ENCODE data around the gene KDM8. TPM values are rescaled to one million over a fixed set of nuclear protein-coding genes. Genes with fewer than 3 reads are reported as not detected.

Gene KDM8
- total and polyA plus RNA-seq, 2 experiments from 2014 or later: 5.1 to 5.7 TPM

DNA sequence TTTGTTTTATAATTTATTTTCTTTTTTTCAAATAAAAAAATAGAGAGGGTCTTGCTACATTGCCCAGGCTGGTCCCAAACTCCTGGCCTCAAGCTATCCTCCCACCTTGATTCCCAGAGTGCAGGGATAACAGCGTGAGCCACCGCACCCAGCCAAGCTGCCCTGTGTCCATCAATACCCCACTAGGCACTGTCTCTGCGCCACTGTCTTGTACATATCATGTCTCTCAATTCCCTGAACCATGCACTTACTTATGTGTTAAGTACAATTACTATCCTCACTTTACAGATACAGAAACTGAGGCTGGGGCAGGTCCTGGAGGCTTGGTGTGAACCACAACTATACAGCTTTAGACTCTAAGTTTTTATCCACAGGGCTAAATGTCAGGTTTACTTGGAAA lies 53.5 kb downstream of the KDM8 start (continued):
- TF ChIP-seq EZH2phosphoT487 (IDR thresholded peaks at IDR 0.05; ENCODE audit: unreplicated experiment) (no peak), ZNF331 (CRISPR knock-in tag; IDR thresholded peaks at IDR 0.05; ENCODE audit: low read depth) (no peak), EZH2 (IDR thresholded peaks at IDR 0.05; ENCODE audit: low read depth, unreplicated experiment) (no peak), JUNB (IDR thresholded peaks at IDR 0.05; ENCODE audit: unreplicated experiment) (no peak)
- TF ChIP-seq, protein P1, sequence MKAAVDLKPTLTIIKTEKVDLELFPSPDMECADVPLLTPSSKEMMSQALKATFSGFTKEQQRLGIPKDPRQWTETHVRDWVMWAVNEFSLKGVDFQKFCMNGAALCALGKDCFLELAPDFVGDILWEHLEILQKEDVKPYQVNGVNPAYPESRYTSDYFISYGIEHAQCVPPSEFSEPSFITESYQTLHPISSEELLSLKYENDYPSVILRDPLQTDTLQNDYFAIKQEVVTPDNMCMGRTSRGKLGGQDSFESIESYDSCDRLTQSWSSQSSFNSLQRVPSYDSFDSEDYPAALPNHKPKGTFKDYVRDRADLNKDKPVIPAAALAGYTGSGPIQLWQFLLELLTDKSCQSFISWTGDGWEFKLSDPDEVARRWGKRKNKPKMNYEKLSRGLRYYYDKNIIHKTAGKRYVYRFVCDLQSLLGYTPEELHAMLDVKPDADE (IDR thresholded peaks at IDR 0.05): no peak

DNA sequence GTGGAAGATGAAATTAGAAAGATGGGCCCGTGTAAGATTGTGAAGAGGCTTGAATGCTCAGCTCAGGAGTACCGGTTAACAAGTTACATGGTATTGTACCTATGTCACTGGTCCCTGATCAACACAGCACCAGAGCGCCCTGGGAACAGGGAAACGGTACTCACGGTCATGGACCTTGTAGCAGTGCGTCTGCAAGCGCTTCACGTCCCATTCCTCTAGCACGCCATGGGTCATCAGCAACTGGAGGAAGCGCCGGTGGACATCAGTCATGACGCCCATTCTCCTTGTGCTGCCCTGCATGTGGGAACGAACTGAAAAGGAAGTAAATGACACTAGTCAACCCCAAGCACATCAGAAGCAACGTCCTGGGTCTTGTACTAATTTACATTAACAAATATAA lies 53.9 kb downstream of the KDM8 start:
- Histone ChIP-seq H3K27ac (ENCODE audit: low read depth) (no peak overlapping the region), H3K27me3 (ENCODE audit: insufficient read depth) (no peaks in the 10 kb centered on the region), H3K4me3 (no peak overlapping the region), H3K4me1 (ENCODE audit: insufficient read depth) (peaks cover 5% of the 10 kb centered on the region; the same call in 1 of the 2 replicates), H2AFZ (no peak overlapping the region), H3K4me2 (no peak overlapping the region), H3K36me3 (ENCODE audit: insufficient read depth) (no peaks in the 10 kb centered on the region), H4K20me1 (replicated peaks; ENCODE audit: insufficient read depth) (no peaks in the 10 kb centered on the region), H3F3A (replicated peaks; ENCODE audit: low read depth) (no peaks in the 10 kb centered on the region), H3K79me2 (replicated peaks; ENCODE audit: insufficient read depth) (0 out of 2 replicates have a peak, but pooled peaks cover 5% of the 10 kb centered on the region), H3K9me2 (ENCODE audit: insufficient read depth) (no peaks in the 10 kb centered on the region)
- DNase-seq (ENCODE audit: low spot score) (no peak), ATAC-seq (no peak)
- H3K27me3 Mint-ChIP-seq (ENCODE audit: insufficient read depth, low read depth, poor library complexity): peaks cover 2% of the 10 kb centered on the region
- no peaks in the 10 kb centered on the region; the same call in 2 of the 3 replicates for H3K36me3 Mint-ChIP-seq (ENCODE audit: low read depth)
- H3K27ac Mint-ChIP-seq: no peak overlapping the region
- H3K4me1 Mint-ChIP-seq: peaks cover 17% of the 10 kb centered on the region; the same call in 2 of the 3 replicates
- no peak overlapping the region for H3K4me3 Mint-ChIP-seq
- TF ChIP-seq, protein P2, sequence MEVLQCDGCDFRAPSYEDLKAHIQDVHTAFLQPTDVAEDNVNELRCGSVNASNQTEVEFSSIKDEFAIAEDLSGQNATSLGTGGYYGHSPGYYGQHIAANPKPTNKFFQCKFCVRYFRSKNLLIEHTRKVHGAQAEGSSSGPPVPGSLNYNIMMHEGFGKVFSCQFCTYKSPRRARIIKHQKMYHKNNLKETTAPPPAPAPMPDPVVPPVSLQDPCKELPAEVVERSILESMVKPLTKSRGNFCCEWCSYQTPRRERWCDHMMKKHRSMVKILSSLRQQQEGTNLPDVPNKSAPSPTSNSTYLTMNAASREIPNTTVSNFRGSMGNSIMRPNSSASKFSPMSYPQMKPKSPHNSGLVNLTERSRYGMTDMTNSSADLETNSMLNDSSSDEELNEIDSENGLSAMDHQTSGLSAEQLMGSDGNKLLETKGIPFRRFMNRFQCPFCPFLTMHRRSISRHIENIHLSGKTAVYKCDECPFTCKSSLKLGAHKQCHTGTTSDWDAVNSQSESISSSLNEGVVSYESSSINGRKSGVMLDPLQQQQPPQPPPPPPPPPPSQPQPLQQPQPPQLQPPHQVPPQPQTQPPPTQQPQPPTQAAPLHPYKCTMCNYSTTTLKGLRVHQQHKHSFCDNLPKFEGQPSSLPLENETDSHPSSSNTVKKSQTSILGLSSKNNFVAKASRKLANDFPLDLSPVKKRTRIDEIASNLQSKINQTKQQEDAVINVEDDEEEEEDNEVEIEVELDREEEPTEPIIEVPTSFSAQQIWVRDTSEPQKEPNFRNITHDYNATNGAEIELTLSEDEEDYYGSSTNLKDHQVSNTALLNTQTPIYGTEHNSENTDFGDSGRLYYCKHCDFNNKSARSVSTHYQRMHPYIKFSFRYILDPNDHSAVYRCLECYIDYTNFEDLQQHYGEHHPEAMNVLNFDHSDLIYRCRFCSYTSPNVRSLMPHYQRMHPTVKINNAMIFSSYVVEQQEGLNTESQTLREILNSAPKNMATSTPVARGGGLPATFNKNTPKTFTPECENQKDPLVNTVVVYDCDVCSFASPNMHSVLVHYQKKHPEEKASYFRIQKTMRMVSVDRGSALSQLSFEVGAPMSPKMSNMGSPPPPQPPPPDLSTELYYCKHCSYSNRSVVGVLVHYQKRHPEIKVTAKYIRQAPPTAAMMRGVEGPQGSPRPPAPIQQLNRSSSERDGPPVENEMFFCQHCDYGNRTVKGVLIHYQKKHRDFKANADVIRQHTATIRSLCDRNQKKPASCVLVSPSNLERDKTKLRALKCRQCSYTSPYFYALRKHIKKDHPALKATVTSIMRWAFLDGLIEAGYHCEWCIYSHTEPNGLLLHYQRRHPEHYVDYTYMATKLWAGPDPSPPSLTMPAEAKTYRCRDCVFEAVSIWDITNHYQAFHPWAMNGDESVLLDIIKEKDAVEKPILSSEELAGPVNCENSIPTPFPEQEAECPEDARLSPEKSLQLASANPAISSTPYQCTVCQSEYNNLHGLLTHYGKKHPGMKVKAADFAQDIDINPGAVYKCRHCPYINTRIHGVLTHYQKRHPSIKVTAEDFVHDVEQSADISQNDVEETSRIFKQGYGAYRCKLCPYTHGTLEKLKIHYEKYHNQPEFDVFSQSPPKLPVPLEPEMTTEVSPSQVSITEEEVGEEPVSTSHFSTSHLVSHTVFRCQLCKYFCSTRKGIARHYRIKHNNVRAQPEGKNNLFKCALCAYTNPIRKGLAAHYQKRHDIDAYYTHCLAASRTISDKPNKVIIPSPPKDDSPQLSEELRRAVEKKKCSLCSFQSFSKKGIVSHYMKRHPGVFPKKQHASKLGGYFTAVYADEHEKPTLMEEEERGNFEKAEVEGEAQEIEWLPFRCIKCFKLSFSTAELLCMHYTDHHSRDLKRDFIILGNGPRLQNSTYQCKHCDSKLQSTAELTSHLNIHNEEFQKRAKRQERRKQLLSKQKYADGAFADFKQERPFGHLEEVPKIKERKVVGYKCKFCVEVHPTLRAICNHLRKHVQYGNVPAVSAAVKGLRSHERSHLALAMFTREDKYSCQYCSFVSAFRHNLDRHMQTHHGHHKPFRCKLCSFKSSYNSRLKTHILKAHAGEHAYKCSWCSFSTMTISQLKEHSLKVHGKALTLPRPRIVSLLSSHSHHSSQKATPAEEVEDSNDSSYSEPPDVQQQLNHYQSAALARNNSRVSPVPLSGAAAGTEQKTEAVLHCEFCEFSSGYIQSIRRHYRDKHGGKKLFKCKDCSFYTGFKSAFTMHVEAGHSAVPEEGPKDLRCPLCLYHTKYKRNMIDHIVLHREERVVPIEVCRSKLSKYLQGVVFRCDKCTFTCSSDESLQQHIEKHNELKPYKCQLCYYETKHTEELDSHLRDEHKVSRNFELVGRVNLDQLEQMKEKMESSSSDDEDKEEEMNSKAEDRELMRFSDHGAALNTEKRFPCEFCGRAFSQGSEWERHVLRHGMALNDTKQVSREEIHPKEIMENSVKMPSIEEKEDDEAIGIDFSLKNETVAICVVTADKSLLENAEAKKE (CRISPR knock-in tag; IDR thresholded peaks at IDR 0.05): no peak
- TF ChIP-seq ZNF331 (CRISPR knock-in tag; IDR thresholded peaks at IDR 0.05; ENCODE audit: low read depth): no peak
- no peak for TF ChIP-seq STAT1 (IDR thresholded peaks at IDR 0.05; ENCODE audit: unreplicated experiment)
- no peak for TF ChIP-seq ZNF114 (CRISPR knock-in tag; IDR thresholded peaks at IDR 0.05)
- no peak for TF ChIP-seq EZH2phosphoT487 (IDR thresholded peaks at IDR 0.05; ENCODE audit: unreplicated experiment)
- TF ChIP-seq JUNB (IDR thresholded peaks at IDR 0.05; ENCODE audit: unreplicated experiment): no peak
- TF ChIP-seq CREB1 (CRISPR knock-in tag; IDR thresholded peaks at IDR 0.05; ENCODE audit: low read depth): no peak
- TF ChIP-seq, protein P1 (IDR thresholded peaks at IDR 0.05): no peak
- TF ChIP-seq, protein P3, sequence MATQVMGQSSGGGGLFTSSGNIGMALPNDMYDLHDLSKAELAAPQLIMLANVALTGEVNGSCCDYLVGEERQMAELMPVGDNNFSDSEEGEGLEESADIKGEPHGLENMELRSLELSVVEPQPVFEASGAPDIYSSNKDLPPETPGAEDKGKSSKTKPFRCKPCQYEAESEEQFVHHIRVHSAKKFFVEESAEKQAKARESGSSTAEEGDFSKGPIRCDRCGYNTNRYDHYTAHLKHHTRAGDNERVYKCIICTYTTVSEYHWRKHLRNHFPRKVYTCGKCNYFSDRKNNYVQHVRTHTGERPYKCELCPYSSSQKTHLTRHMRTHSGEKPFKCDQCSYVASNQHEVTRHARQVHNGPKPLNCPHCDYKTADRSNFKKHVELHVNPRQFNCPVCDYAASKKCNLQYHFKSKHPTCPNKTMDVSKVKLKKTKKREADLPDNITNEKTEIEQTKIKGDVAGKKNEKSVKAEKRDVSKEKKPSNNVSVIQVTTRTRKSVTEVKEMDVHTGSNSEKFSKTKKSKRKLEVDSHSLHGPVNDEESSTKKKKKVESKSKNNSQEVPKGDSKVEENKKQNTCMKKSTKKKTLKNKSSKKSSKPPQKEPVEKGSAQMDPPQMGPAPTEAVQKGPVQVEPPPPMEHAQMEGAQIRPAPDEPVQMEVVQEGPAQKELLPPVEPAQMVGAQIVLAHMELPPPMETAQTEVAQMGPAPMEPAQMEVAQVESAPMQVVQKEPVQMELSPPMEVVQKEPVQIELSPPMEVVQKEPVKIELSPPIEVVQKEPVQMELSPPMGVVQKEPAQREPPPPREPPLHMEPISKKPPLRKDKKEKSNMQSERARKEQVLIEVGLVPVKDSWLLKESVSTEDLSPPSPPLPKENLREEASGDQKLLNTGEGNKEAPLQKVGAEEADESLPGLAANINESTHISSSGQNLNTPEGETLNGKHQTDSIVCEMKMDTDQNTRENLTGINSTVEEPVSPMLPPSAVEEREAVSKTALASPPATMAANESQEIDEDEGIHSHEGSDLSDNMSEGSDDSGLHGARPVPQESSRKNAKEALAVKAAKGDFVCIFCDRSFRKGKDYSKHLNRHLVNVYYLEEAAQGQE (IDR thresholded peaks at IDR 0.05; ENCODE audit: unreplicated experiment): no peak
- TF ChIP-seq NANOG (IDR thresholded peaks at IDR 0.05; ENCODE audit: borderline replicate concordance): no peak
- TF ChIP-seq EZH2 (IDR thresholded peaks at IDR 0.05; ENCODE audit: low read depth, unreplicated experiment): no peak
- TF ChIP-seq POLR2AphosphoS5 (IDR thresholded peaks at IDR 0.05; ENCODE audit: low read depth): no peak
- no peaks in the 10 kb centered on the region for H3K9me3 Mint-ChIP-seq
